Mammary epithelial cell (primary cell): ENCODE measurements around the gene ANKS1B.

Source experiments
- EZH2 ChIP-seq: IDR thresholded peaks from 2 replicates; pipeline ENCODE4 v1.6.1; 2012; ENCODE audit warnings: low read length, inconsistent platforms, borderline replicate concordance
- TF ChIP-seq, protein P1 (sequence below), 2 donors: IDR thresholded peaks in 1 of 2; conservative IDR thresholded peaks in 1 of 2; 2 replicates each; pipeline ENCODE4 v1.5.1; 2011 to 2012; ENCODE audit warnings: inconsistent platforms in 2 of 2, low read length in 2 of 2, mild to moderate bottlenecking in 2 of 2, control low read depth in 1 of 2, low read depth in 1 of 2; ENCODE audit not compliant: insufficient read depth in 1 of 2; ENCODE audit errors: extremely low read depth in 1 of 2

DNA sequence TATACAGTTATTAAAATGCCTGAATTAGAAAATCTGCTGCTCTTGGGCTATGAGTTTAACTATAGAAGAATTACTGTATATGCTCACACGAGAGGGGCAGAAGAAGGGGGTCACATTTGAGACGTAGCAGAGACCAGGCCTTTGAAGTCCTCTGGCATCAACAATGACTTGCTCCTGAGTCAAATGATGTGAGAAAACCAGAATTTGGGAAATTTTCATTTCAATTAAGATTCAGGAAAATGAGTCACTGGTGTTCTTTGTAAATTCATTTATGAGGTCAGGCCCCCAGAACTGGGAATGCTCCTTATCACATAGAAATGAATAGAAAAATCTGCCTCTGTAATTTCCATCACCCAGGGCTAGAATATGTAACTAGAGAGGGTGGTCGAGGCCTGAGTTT, 1246.7 kb downstream of the ANKS1B start:
- TF ChIP-seq, protein P1, sequence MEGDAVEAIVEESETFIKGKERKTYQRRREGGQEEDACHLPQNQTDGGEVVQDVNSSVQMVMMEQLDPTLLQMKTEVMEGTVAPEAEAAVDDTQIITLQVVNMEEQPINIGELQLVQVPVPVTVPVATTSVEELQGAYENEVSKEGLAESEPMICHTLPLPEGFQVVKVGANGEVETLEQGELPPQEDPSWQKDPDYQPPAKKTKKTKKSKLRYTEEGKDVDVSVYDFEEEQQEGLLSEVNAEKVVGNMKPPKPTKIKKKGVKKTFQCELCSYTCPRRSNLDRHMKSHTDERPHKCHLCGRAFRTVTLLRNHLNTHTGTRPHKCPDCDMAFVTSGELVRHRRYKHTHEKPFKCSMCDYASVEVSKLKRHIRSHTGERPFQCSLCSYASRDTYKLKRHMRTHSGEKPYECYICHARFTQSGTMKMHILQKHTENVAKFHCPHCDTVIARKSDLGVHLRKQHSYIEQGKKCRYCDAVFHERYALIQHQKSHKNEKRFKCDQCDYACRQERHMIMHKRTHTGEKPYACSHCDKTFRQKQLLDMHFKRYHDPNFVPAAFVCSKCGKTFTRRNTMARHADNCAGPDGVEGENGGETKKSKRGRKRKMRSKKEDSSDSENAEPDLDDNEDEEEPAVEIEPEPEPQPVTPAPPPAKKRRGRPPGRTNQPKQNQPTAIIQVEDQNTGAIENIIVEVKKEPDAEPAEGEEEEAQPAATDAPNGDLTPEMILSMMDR (conservative IDR thresholded peaks at IDR 0.05 in 1 of 2, IDR thresholded peaks at IDR 0.05 in 1 of 2; ENCODE audit: extremely low read depth in 1 of 2, insufficient read depth in 1 of 2, low read depth in 1 of 2, low read length in 2 of 2) = no peak
- no peak for TF ChIP-seq EZH2
